ENCODE data around the gene PI4KA.

DNA sequence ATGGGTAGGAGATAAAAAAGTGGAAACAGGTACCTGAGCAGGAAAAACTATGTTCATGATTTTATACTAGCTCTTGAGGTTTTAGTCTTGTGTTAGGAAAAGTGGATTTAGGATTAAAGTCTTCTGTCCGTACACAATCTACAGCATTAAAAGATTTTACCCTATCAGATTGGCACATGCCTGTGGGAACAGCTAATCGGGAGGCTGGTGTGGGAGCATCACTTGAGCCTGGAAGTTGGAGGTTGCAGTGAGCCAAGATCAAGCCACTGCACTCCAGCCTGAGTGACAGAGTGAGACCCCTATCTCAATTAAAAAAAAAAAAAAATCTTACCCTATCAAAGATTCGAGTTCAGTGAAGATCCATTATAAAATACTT is 46.4 kb upstream of the PI4KA start:
- TF ChIP-seq, protein P1, sequence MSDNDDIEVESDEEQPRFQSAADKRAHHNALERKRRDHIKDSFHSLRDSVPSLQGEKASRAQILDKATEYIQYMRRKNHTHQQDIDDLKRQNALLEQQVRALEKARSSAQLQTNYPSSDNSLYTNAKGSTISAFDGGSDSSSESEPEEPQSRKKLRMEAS (IDR thresholded peaks at IDR 0.05; ENCODE audit: low read depth), result no peak
- TF ChIP-seq POLR2AphosphoS5 (IDR thresholded peaks at IDR 0.05; ENCODE audit: low read depth, low read length), result no peak
- no peak for TF ChIP-seq RAD21 (IDR thresholded peaks at IDR 0.05; ENCODE audit: low read length)
- no peak for TF ChIP-seq RCOR1 (IDR thresholded peaks at IDR 0.05; ENCODE audit: low read length)
- TF ChIP-seq, protein P2, sequence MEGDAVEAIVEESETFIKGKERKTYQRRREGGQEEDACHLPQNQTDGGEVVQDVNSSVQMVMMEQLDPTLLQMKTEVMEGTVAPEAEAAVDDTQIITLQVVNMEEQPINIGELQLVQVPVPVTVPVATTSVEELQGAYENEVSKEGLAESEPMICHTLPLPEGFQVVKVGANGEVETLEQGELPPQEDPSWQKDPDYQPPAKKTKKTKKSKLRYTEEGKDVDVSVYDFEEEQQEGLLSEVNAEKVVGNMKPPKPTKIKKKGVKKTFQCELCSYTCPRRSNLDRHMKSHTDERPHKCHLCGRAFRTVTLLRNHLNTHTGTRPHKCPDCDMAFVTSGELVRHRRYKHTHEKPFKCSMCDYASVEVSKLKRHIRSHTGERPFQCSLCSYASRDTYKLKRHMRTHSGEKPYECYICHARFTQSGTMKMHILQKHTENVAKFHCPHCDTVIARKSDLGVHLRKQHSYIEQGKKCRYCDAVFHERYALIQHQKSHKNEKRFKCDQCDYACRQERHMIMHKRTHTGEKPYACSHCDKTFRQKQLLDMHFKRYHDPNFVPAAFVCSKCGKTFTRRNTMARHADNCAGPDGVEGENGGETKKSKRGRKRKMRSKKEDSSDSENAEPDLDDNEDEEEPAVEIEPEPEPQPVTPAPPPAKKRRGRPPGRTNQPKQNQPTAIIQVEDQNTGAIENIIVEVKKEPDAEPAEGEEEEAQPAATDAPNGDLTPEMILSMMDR (IDR thresholded peaks at IDR 0.05), result no peak
- no peak for TF ChIP-seq TCF12 (IDR thresholded peaks at IDR 0.05)
- no peak for TF ChIP-seq RFX5 (IDR thresholded peaks at IDR 0.05; ENCODE audit: low read length)
- no peak for TF ChIP-seq MEF2A (IDR thresholded peaks at IDR 0.05; ENCODE audit: borderline replicate concordance, low read depth)

All from SK-N-SH (cell line).